GM21423 (cell line): ENCODE measurements around the gene ERC1.
"Not testable (repeated sequence)": the region's sequence is repeated elsewhere in the genome, so short reads cannot be mapped to it uniquely, and the experiment has no call there.

Experiments
- ATAC-seq: cut with Tn5 transposase; IDR thresholded peaks from one replicate; pipeline ENCODE4 v1.9.1; 2021; ENCODE audit warnings: mild to moderate bottlenecking, moderate library complexity; ENCODE audit not compliant: unreplicated experiment

ERC1 gene

DNA sequence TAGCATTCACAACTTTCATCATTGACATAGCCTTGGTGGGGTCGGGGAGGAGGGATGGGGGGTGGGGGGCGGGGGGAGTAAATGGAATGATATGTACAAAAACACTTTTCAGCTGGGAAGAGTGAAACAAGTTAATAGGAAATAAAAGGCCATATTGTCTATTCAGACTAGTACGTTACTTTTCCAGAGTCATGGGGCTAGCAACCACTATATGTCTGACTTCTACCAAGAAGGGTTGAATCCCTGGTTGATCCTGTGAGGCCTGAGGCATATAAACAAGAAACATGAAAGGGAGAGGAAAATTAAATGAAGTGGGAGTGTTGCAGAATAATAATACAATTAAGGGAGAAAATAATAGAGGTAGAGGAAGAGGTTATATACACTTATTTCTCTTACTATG lies 225.5 kb downstream of the ERC1 start:
- no peak for ATAC-seq

DNA sequence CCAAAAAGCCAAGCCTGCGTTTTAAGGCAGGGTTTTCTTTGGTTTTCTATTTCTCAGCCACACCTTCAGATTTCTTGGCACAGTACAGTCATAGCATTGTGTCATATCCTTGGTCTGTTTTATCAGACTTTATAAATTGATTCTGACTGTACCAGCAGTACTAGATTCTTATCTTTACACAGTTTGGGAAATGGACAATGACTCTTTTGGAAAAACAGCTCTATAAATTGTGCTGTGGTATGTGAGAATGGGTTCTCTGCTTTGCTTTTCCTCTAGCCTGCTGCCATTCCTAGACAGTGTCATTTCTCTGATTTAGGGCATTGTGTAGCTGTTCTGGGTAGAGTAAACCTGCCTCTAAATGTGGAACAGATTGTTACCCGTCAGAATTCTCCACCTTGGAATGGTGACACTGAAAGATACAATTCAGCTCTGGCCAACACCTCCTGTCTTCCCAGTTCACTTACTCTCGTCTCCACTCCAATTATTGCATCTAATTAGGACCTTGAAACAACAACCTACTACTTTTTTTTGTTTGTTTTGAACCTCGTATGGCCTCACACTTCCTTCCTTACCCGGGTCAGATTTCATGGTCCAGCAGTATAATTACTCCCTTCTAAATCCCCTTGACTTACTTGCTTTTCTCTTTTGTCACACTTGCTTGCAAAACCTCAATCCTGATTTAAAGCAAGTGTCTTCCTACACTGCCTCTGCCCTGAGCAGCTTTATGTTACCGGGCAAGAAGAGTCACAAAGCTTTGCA lies 226.3 kb downstream of the ERC1 start:
- ATAC-seq: no peak

DNA sequence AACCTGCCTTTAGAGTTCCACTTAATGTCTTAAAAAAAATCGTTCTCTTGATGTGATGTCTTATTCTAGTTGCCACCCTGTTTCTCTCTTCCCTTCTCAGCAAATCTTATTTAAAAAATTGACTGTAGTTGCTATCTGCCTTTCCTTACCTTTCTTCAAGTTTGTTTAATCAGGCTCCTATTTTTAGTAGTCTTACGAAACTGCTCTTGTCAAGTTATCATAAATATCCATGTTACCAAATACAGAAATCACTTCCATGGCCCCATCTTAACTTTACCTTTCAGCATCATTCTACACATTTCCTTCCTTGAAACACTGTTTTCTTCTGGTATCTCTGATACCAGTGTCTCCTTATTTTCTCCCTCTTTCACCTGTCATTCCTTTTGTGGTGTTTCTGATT lies 227.3 kb downstream of the ERC1 start:
- ATAC-seq: no peak

DNA sequence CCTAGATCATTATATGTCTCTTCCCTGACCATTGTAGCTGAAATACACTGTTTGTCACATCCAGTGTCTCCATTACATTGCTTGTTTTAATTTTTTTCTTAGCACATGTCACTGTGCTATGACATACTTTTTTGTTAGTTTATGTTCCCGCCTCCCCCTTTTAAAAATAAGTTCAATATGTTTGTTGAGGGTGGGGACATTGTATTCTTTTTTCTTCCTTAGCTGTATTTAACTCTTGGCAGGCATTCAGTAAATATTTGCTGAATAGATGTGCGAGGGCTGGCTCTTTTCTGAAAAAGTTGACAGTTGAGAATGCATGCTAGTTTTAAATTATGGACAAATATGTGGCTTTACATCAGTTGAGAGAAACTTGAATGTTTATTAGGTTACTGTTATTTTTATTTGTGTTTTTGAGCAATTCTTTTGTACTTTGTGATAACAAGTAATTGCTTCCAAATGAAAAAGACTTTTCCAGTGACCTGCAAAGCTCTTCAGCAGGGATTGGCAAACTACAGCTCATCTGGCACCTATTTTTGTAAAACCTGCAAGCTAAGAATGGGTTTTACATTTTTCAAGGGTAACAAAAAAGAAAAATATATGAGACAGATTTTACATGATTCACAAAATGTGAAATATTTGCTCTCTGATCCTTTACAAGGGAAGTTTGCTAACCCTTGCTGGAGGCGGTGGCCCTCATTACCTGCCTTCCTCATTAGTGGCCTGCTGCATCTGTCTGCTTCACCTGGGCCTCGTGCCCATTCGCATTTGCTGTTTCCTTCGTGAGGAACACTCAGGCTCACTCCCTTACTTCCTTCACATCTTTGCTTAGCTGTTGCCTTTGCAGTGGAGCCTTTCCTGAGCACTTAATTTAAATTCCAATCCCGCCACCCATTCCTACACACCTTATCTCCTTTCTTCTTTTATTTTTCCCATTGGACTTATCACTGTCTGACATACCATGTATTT lies 229.4 kb downstream of the ERC1 start:
- ATAC-seq: no peak

DNA sequence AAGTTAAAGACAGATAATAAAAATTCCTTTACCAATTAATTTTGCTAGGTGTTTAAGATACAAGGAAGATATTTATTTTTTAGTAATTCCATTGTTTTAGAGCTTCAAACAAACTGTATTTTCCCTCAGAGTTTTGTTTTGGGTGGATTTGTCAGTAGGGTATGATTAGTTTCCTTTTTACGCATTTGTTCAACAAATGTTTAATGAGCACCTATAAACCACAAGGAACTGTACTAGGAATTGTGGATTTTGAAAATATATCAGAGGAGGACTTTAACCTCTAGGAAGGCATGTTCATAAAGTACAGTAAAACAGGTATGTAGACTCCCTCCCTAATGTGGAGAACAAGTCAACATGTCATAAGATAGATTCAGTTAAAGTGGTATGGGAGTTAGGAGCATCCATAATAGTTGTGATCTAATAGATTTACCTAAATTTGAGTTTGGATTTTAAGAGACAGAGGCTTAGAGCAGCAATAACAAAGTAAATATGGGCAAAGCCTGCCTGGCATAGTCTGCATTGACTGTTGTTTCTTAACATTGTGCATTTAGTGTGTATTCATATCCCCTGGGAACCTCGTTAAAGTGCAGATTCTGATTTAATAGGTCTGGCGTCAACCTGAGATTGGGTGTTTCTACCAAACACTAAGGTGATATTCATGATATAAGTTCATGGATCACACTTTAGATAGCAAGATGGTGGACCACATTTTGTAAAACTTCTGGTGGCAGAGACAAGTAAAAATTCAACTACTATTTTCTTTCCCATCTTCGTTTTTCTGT lies 232.0 kb downstream of the ERC1 start:
- no peak for ATAC-seq

DNA sequence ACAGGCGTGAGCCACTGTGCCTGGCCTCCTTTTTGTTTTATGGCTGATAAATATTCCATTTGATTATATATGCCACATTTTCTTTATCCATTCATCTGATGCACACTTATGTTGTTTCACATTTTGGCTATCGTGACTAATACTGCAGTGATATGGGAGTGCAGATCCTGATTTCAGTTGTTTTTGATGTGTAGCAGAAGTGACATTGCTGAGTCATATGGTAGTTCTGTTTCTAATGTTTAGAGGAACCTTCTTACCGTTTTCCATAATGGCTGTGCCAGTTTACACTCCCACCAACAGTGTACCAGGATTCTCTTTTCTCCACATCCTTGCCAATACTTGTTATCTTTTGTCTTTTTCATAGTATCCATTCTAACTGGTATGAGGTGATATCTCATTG lies 235.9 kb downstream of the ERC1 start:
- no peak for ATAC-seq

DNA sequence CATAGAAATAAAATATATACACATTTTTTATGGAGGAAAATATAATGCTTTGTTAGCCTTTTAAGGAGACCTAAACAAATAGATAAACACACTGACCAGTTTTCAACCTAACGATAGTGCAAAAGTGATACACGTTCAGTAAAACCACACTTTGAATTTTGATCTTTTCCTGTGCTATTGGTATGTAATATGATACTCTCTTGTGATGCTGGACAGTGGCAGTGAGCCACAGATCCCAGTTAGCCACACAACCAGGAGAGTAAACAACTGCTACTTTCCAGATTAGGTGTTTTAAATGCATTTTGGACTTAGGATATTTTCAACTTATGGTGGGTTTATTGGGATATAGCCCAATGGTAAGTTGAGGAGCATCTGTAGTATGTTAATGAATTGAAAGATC lies 243.1 kb downstream of the ERC1 start:
- no peak for ATAC-seq

DNA sequence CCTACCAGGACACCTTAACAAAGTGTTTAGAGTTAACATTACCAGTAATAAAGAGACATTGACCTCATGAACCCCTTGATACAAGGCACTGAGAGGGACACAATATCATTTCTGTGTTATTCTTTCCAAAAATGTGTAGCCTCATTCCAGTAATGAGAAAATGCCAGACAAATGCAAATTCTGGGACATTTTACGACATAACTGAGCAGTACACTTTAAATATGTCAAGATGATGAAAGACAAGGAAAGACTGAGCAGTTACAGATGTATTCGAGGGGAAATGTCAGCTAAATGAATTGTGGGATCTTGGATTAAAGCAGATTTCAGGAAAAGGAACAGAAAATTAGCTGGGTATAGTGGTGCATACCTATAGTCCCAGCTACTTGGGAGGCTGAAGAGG lies 255.6 kb downstream of the ERC1 start:
- no peak for ATAC-seq

DNA sequence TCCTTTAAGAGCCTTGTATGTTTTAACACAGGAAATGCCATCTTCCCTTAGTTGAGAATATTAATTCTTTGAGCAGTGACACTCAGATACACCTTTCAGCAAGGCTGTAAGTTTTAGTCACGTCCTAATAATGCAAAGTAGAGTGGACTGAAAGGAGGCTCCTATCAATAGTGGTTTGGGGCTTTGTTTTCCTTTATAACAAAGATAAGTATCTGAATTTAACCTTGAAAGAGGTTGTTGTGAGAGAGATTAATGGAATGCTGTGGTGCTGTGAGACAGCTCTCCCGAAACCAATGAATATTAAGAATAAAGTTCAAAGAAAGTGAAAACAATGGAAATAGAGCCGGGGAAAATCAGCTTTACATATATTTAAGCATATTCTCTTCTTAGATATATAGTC lies 259.6 kb downstream of the ERC1 start:
- no peak for ATAC-seq

DNA sequence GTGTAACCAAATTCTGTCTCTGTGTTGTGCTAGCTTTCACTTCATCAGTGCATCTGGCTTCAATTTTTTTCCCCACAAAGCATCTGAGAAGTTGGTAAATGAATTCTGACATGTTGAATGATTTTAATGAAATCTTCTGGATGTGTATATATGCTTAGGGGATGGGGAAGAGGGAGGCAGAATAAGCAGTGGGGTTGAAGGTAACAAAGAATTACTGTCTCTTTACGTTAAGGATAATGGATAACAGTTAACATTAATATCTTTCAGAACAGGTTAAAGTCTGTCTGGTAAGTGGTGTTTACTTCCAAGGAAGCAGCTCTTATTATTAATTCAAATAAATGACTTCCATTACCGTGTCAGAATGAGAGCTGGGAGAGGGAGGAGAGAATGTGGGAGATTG lies 261.7 kb downstream of the ERC1 start:
- no peak for ATAC-seq

DNA sequence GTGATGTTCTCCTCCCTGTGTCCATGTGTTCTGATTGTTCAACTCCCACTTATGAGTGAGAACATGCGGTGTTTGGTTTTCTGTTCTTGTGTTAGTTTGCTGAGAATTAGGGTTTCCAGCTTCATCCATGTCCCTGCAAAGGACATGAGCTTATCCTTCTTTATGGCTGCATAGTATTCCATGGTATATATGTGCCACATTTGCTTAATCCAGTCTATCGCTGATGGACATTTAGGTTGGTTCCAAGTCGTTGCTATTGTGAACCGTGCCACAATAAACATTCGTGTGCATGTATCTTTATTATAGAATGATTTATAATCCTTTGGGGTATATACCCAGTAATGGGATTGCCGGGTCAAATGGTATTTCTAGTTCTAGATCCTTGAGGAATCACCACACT lies 264.1 kb downstream of the ERC1 start:
- not testable (repeated sequence) for ATAC-seq

DNA sequence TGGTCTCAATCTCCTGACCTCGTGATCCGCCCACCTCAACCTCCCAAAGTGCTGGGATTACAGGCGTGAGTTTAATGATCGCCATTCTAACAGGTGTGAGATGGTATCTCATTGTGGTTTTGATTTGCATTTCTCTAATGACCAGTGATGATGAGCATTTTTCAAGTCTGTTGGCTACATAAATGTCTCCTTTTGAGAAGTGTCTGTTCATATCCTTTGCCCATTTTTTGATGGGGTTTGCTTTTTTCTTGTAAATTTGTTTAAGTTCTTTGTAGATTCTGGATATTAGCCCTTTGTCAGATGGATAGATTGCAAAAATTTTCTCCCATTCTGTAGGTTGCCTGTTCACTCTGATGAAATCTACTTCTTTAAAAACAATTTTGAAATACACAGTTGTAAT lies 264.8 kb downstream of the ERC1 start:
- not testable (repeated sequence) for ATAC-seq

DNA sequence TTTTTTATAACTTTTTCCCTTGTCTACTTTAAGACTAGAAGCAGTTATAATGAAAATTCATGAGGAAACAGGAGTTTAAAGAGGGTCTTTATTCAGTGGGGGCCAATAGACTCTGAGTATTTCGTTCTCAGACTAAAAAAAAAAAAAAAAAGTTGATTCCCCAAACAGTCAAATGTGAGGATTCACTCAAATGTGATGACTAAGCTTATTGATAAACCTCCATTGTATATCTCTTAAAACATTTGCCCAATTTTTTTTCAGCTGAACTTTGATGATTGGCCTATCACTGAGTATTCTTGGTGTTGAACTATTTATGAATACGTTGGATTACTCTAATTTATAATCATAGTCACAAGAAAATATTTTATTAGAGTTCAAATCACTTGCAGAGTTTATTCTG lies 265.3 kb downstream of the ERC1 start:
- ATAC-seq: no peak

DNA sequence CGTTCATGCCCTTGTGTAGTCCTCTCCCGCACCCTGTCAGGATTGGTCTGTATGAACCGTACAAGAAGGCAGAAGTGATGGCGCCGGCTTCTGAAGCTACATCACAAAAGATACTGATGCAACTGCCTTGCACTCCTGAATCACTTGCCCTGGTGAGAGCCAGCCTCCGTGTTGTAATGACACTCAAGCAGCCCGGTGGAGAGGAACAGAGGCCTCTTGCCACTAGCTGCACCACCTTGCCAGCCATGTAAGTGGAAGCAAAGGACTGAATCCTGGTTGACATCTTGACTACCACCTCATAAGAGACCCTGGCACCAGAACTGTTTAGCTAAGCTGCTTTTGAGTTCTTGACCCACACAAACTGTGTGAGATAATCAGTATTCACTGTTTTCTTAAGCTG lies 266.0 kb downstream of the ERC1 start:
- no peak for ATAC-seq

DNA sequence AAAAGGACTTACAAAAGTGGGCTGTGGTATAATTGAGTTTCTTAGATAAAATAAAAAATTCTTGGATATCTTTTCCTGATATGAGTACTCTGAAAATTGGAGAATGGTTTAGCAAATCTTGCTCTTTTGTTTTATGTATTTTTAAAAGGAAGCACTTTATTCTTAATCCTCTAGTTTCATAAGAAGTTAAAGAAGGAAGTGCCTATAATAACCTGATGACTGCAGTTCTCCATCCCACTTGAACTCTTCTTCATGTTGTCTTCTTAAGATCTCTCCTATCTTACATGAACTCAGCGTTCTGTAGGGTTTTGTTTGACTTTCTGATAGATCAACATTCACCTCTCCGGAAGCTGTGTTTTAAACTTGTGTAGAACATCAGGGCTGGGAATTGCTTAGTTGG lies 271.0 kb downstream of the ERC1 start:
- no peak for ATAC-seq

DNA sequence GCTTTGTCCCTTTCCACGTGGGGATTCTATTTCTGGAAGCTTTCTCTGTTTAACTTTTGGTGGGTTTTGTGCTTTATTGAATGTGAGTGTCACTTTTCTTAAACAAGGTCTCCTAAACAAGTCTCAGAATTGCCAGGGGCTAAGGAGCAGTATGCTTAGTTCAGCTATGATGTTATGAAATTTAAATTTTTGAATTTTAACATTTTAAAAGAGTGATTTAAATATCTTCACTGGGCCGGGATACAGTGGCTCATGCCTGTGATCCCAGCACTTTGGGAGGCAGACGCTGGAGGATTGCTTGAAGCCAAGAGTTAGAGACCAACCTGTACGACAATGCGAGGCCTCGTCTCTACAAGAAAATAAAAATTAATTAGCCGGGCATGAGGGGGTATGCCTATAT lies 276.2 kb downstream of the ERC1 start:
- ATAC-seq: no peak

DNA sequence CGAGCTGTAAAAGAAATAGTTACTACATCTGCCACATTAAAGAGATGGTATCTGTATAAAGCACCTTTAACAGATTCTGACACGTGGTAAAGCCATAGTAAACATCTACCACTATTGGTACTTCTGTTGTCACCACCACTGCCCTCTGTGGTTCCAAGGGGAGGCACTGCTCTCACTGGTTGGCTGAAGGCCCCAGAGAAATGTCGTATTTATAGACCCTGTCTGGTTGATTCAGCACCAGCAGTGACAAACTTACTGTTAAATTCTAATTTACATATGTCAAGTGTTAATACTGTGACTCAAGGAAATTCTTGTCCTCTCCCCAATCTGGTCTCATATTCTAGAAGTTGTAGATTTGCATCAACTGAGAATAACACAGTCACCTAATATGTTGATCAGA lies 281.1 kb downstream of the ERC1 start:
- ATAC-seq: no peak

DNA sequence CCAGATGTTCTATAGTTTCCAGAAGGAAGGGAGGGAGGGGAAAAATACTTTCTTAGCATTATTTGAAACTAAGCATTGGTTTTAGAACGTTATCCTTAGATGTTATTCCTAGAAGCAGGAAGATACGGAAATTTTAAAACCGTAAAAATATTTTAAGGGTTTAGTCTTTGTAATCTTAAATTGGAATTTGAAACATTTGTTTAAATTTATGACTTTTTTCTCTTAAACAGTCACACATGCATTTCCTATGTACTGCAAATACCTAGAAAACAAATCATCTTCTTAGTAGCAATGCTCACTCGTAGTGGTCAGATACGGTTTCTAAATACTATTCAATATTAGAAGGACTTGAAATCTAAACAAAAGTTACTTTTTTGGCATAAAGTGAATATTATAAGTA lies 282.0 kb downstream of the ERC1 start:
- ATAC-seq: no peak

DNA sequence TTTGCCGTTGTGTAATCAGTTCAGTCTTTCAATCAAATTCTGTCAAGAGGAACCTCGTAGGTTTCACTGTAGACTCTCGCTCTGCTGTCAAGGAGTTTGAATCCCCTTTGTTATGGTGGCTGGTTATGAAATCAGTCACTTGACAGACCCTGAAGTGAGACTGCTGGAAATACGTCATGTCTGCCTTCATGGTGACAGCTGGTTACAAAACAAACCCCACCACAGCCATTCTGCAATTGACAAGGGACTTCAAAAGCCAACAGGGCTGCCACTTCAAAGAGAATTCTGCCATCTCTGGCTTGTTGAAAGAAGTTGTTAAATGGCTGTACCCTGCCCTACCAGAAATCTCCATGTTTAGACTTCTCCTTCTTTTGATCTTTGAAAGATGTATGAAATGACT lies 286.9 kb downstream of the ERC1 start:
- ATAC-seq: no peak

DNA sequence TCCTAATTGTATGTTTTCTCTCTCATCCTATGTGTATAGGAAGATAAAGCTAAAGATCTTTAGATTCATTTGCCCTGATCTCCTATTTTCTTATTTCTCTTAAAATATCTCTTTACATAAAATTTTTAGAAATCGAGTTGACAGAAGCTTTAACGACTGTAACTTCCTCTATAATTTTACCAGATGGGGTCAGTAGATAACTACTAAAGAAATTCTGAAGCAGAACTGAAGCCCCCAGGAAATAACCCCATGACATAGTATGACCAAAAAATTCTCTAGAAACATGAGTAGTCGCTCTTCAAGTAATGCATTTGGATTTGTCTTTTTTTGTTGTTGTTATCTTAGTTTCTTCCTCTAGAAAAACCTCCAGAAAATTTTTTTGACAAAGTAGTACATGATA lies 288.0 kb downstream of the ERC1 start:
- ATAC-seq: no peak

DNA sequence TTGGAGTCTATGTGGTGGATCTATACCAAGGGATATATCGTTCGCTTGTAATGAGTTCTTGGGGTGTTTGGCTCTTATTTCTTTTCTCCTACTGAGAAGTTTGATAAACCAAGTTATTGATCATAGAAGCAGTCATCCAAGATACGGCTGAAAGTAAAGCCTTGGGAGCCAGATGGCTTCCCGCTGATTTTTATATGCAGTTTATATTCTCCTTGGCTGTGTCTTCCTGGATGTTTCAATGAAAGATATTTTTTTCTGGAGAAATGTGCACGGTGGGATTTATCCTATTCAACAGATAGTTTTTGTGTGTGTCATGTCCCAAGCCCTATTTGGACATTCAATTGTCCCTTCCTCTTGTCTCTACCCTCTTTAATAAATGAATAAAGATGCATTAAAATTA lies 289.0 kb downstream of the ERC1 start:
- no peak for ATAC-seq
